Uterus (tissue), 4 donors: ENCODE results near the gene TRIM54. TPM values are rescaled to one million over a fixed set of nuclear protein-coding genes. Genes with fewer than 3 reads are reported as not detected.

Experiments
- DNase-seq, 2 donors: peaks; one replicate each; pipeline ENCODE4 v3.0.0-alpha.2; 2019 to 2020
- H3K27ac ChIP-seq, 2 donors: fragments of 200-600 bp; sonication (generic); 1 replicate in 1 of 2; 2 replicates in 1 of 2; pipeline ENCODE4 v1.5.1; 2016 to 2018
- H3K27me3 ChIP-seq, 2 donors: fragments of 200-600 bp; sonication (generic); one replicate each; pipeline ENCODE4 v1.5.1; 2018 to 2019; ENCODE audit warnings: control low read depth in 1 of 2
- H3K36me3 ChIP-seq, 2 donors: fragments of 200-600 bp; sonication (generic); one replicate each; pipeline ENCODE4 v1.5.1; 2019; ENCODE audit warnings: control low read depth in 1 of 2
- H3K4me1 ChIP-seq, 2 donors: fragments of 200-600 bp; sonication (generic); one replicate each; pipeline ENCODE4 v1.5.1; 2018 to 2019; ENCODE audit warnings: control low read depth in 1 of 2
- H3K4me3 ChIP-seq, 2 donors: fragments of 200-600 bp; sonication (generic); 1 replicate in 1 of 2; 2 replicates in 1 of 2; pipeline ENCODE4 v1.5.1; 2018 to 2019; ENCODE audit warnings: mild to moderate bottlenecking in 1 of 2
- H3K9me3 ChIP-seq, 2 donors: fragments of 200-600 bp; sonication (generic); one replicate each; pipeline ENCODE4 v1.5.1; 2019; ENCODE audit warnings: control low read depth in 1 of 2
- CTCF ChIP-seq, 4 experiments: fragments of 200-600 bp in 2 of 4; fragments of 450-650 bp in 2 of 4; sonication (generic) in 2 of 4; IDR thresholded peaks; one replicate each; pipeline ENCODE4 v1.5.1; 2016 to 2019; ENCODE audit warnings: antibody characterized with exemption in 4 of 4, mild to moderate bottlenecking in 2 of 4, moderate library complexity in 1 of 4
- POLR2A ChIP-seq, 2 donors: fragments of 450-650 bp; IDR thresholded peaks; one replicate each; pipeline ENCODE4 v1.6.1; 2016; ENCODE audit warnings: antibody characterized with exemption in 2 of 2, mild to moderate bottlenecking in 1 of 2, moderate library complexity in 1 of 2
- intact Hi-C: fragments of 100-400 bp; cut with DNase I; formaldehyde crosslinking; loops from one replicate; pipeline ENCODE4 v1.15.1; 2023; ENCODE audit warnings: low total_unique reads
- total RNA-seq, 4 donors: library from RNA; depleted of rRNA in 3 of 4; stranded (reverse); fragments of >200 nt in 3 of 4; gene quantifications; one replicate each; pipeline versions ENCODE4 v1.1.0 to v1.2.4, GENCODE V29; 2014 to 2023
- donor health status: DM: yes; HTN: yes; CAD: no.

Gene TRIM54
- total RNA-seq, 4 donors from 2014 or later = 0.26 to 5.0 (median 0.58) TPM

GRCh38 chr2:27356382-27357181 is 74.4 kb downstream of the TRIM54 start, which contains the start of gene GTF3C2:
Gene GTF3C2, minus strand, starts transcription at chr2:27356764. Its CDS starts 13,210 bp downstream, at chr2:27343554.
- Histone ChIP-seq H3K27ac (peak within 1 kb of the TSS; percentile 80 to 86), H3K4me1 (peaks cover 5 to 7% of the 10 kb centered on the region in 2 donors), H3K9me3 (no peaks in the 10 kb centered on the region), H3K36me3 (no peaks in the 10 kb centered on the region), H3K27me3 (no peaks in the 10 kb centered on the region), H3K4me3 (peak within 1 kb of the TSS; percentile 73 to 96)
- TF ChIP-seq CTCF (IDR thresholded peaks at IDR 0.05) = peak in 3 of 4 experiments; percentile 11 to 16 (median 15)
- peak; percentile 27 to 32 for TF ChIP-seq POLR2A (IDR thresholded peaks at IDR 0.05)
- peak; percentile 94 to 97 for DNase-seq
- intact Hi-C loops = no loop called here

Other genes with a start within 250 kb of the TRIM54 start
- gene TMEM214, start 249.5 kb upstream of the TRIM54 start, total RNA-seq = 10 to 100 TPM; 16.1 to 96.2 (median 66.5) TPM
- 10 to 100 TPM in 2 of 4 donors, 1 to 10 TPM in 1, under 1 TPM in 1; 0.77 to 26.2 (median 10.8) TPM for gene AGBL5, start 230.8 kb upstream of the TRIM54 start, total RNA-seq
- 100 to 1,000 TPM in 3 of 4 donors, 10 to 100 TPM in 1; 76.3 to 387 (median 237) TPM for gene OST4, start 210.8 kb upstream of the TRIM54 start, total RNA-seq
- gene EMILIN1, start 203.8 kb upstream of the TRIM54 start, total RNA-seq = 100 to 1,000 TPM; 107 to 377 (median 224) TPM
- gene KHK, start 195.7 kb upstream of the TRIM54 start, total RNA-seq = 10 to 100 TPM in 1 of 4 donors, 1 to 10 TPM in 3; 1.0 to 21.6 (median 5.4) TPM
- gene CGREF1, start 163.3 kb upstream of the TRIM54 start, total RNA-seq = 10 to 100 TPM in 2 of 4 donors, 1 to 10 TPM in 2; 2.3 to 22.9 (median 9.7) TPM
- gene ABHD1, start 158.6 kb upstream of the TRIM54 start, total RNA-seq = 1 to 10 TPM in 1 of 4 donors, not detected in 3; 1.2 TPM
- gene PREB, start 147.8 kb upstream of the TRIM54 start, total RNA-seq = 10 to 100 TPM; 37.7 to 91.0 (median 62.9) TPM
- not detected for gene PRR30, start 143.0 kb upstream of the TRIM54 start, total RNA-seq
- 10 to 100 TPM; 19.4 to 84.6 (median 32.0) TPM for gene TCF23, start 133.4 kb upstream of the TRIM54 start, total RNA-seq
- 100 to 1,000 TPM; 105 to 235 (median 144) TPM for gene ATRAID, start 70.4 kb upstream of the TRIM54 start, total RNA-seq
- 10 to 100 TPM; 20.5 to 69.7 (median 60.5) TPM for gene SLC5A6, start 70.2 kb upstream of the TRIM54 start, total RNA-seq
- gene CAD, start 65.1 kb upstream of the TRIM54 start, total RNA-seq = 10 to 100 TPM in 3 of 4 donors, 1 to 10 TPM in 1; 5.9 to 47.2 (median 31.3) TPM
- gene SLC30A3, start 19.4 kb upstream of the TRIM54 start, total RNA-seq = 1 to 10 TPM in 1 of 4 donors, under 1 TPM in 2, not detected in 1; 0.35 to 2.1 (median 0.88) TPM
- gene DNAJC5G, start 7.0 kb upstream of the TRIM54 start, total RNA-seq = 1 to 10 TPM in 2 of 4 donors, under 1 TPM in 1, not detected in 1; 0.77 to 3.9 (median 1.5) TPM
- gene UCN, start 26.0 kb downstream of the TRIM54 start, total RNA-seq = 1 to 10 TPM in 3 of 4 donors, not detected in 1; 2.3 to 8.5 (median 2.3) TPM
- gene MPV17, start 40.7 kb downstream of the TRIM54 start, total RNA-seq = 10 to 100 TPM; 41.8 to 60.0 (median 50.6) TPM
- 10 to 100 TPM; 21.3 to 70.6 (median 31.2) TPM for gene GTF3C2, start 74.3 kb downstream of the TRIM54 start, total RNA-seq
- 10 to 100 TPM in 3 of 4 donors, 1 to 10 TPM in 1; 7.9 to 51.7 (median 13.8) TPM for gene EIF2B4, start 87.9 kb downstream of the TRIM54 start, total RNA-seq
- gene SNX17, start 88.2 kb downstream of the TRIM54 start, total RNA-seq = 10 to 100 TPM; 89.4 to 91.5 (median 90.8) TPM
- gene ZNF513, start 98.3 kb downstream of the TRIM54 start, total RNA-seq = 10 to 100 TPM in 3 of 4 donors, under 1 TPM in 1; 0.88 to 16.1 (median 12.0) TPM
- gene PPM1G, start 127.2 kb downstream of the TRIM54 start, total RNA-seq = 10 to 100 TPM; 15.9 to 54.1 (median 42.2) TPM
- gene NRBP1, start 146.2 kb downstream of the TRIM54 start, total RNA-seq = 100 to 1,000 TPM in 2 of 4 donors, 10 to 100 TPM in 2; 57.6 to 148 (median 83.5) TPM
- gene KRTCAP3, start 160.0 kb downstream of the TRIM54 start, total RNA-seq = 1 to 10 TPM in 3 of 4 donors, not detected in 1; 1.9 to 8.8 (median 2.6) TPM
- gene IFT172, start 207.3 kb downstream of the TRIM54 start, total RNA-seq = 10 to 100 TPM in 3 of 4 donors, 1 to 10 TPM in 1; 9.7 to 63.1 (median 48.2) TPM
- 1 to 10 TPM in 3 of 4 donors, under 1 TPM in 1; 0.59 to 9.1 (median 7.4) TPM for gene FNDC4, start 212.8 kb downstream of the TRIM54 start, total RNA-seq
- gene GCKR, start 214.4 kb downstream of the TRIM54 start, total RNA-seq = under 1 TPM in 2 of 4 donors, not detected in 2; 0.61 to 0.69 TPM